Gastrocnemius medialis (tissue), 4 donors: ENCODE results near the gene WSB1.

ENCODE experiments used
- POLR2A ChIP-seq, 2 donors: fragments of 450-650 bp; IDR thresholded peaks; one replicate each; pipeline ENCODE4 v1.6.1; 2017; ENCODE audit warnings: antibody characterized with exemption in 2 of 2, mild to moderate bottlenecking in 2 of 2, moderate library complexity in 2 of 2
- TF ChIP-seq, protein P1 (sequence below), 5 experiments: fragments of 450-650 bp in 3 of 5; fragments of 200-600 bp in 2 of 5; sonication (generic) in 2 of 5; IDR thresholded peaks in 4 of 5; conservative IDR thresholded peaks in 1 of 5; 1 replicate in 4 of 5; 2 replicates in 1 of 5; pipeline ENCODE4 v1.5.1; 2016 to 2019; ENCODE audit warnings: antibody characterized with exemption in 5 of 5, mild to moderate bottlenecking in 3 of 5, moderate library complexity in 3 of 5

DNA sequence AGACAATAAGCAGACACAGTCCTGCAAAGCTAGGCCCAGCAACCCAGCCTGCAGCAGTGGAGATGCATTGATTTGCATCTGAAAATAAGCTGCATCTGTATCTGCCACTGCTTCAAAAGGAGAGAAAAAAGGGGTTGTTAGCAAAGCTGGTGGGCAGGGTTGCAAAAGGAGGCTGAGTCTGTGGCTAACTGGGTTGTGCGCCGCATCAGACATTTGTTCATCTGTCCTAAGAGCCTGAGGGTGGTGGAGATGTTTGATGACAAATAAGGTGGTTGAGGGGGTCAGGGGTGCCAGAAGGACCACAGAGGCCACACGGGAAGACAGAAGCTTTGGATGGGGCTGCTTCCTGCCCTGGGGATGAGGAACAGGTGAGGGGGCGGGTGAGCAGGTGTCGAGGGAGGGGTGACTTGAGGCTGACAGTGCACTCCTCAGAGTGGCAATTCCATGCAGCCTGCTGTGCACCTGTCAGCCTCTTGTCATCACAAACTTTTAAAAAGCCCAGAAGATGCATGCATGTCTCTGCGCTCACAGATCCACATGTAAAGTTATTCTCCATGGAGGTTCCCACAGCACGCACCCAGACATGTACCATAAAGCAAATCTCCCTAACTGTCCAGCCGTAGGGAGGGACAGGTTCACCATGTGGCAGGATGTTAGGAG, 35.4 kb downstream of the WSB1 start:
- TF ChIP-seq, protein P1, sequence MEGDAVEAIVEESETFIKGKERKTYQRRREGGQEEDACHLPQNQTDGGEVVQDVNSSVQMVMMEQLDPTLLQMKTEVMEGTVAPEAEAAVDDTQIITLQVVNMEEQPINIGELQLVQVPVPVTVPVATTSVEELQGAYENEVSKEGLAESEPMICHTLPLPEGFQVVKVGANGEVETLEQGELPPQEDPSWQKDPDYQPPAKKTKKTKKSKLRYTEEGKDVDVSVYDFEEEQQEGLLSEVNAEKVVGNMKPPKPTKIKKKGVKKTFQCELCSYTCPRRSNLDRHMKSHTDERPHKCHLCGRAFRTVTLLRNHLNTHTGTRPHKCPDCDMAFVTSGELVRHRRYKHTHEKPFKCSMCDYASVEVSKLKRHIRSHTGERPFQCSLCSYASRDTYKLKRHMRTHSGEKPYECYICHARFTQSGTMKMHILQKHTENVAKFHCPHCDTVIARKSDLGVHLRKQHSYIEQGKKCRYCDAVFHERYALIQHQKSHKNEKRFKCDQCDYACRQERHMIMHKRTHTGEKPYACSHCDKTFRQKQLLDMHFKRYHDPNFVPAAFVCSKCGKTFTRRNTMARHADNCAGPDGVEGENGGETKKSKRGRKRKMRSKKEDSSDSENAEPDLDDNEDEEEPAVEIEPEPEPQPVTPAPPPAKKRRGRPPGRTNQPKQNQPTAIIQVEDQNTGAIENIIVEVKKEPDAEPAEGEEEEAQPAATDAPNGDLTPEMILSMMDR (IDR thresholded peaks at IDR 0.05 in 4 of 5, conservative IDR thresholded peaks at IDR 0.05 in 1 of 5): no peak
- TF ChIP-seq POLR2A (IDR thresholded peaks at IDR 0.05): no peak
